Muscle of arm (tissue), 12 donors: ENCODE data around the gene PALLD. TPM values are rescaled to one million over a fixed set of nuclear protein-coding genes. Genes with fewer than 3 reads are reported as not detected.

ENCODE experiments used
- DNase-seq: peaks from one replicate; pipeline ENCODE4 v3.0.0-alpha.2; 2013
- polyA plus RNA-seq, 12 donors: library from polyadenylated mRNA; unstranded; fragments of 120-200 nt; gene quantifications; one replicate each; pipeline ENCODE4 v1.2.1, GENCODE V29; 2013; ENCODE audit not compliant: insufficient read length in 12 of 12

The PALLD gene
- polyA plus RNA-seq, 12 donors, result 114 to 205 (median 160) TPM; not detected in 1

- DNase-seq, result no peak
Observed at GRCh38 chr4:168521721-168522120, 24.9 kb downstream of the PALLD start.

GRCh38 chr4:168522356-168522755 is 25.5 kb downstream of the PALLD start:
- no peak for DNase-seq

DNA sequence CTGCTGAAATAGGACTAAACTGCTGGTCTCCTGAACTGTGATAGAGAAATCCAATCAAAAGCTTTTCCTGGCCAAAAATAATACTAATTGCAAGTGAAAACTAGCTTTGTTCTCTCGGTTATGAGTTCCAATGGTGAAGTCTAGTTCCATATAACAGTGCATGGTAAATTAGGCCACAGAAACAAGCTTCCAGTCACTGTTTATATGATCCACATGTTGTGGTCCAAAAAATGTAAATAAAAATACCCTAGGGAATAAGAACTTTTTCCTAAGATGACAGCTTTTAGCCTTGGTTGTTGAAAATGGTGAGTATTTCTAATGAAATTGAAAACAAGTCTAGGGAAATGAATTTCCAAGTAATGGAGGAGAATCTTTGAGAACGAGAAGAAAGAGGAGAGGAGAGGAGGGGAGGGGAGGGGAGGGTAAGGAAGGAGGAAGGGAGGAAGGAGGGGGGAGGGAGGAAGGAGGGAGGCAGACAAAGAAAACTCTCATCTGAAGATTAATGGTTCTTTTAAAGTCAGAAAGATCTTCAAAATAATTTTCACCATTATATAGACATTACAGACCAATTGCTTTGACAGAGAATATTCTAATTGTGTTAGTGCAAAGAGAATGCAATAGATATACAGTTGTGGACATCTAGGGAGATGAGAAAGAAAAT is 26.1 kb downstream of the PALLD start:
- DNase-seq, result no peak

DNA sequence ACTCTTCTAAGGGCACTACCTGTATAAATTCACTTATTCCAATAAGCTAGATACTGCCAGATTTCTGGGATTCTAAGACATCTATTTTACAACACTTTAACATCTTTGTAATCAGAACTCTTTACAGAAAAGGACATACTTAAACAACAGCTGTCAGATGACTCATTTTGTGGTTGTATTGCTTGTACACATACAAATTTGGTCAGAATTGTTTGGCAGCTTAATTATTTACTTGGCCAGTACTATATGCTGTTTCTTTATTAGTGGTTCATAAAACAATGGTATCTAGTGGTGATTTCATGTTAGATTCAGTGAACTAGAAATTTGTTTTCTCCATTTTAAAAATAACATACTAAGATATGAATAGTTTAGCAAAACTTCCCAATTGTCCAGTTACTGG is 27.2 kb downstream of the PALLD start:
- DNase-seq, result no peak

DNA sequence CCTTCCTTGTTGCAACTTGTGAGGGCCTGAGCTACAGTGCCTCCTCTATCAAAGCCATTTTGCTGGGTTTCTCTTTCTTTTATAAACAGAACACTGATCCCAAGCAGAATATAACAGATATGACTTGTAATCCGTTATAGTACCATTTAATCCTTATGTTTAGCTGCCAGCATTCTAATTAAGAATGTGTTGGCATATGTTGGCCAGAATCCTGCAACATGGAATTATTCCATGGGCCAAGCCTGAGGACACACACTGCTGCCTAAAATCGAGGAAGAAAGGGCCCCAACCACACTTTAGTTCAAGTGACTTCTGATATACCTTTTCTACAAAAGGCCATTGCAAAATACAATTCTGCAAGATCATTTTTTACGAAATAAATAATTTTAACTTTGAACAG is 28.0 kb downstream of the PALLD start:
- DNase-seq, result no peak

GRCh38 chr4:168527560-168527959 is 30.7 kb downstream of the PALLD start:
- DNase-seq, result no peak

GRCh38 chr4:168528131-168528949 is 31.5 kb downstream of the PALLD start:
- DNase-seq, result no peak

DNA sequence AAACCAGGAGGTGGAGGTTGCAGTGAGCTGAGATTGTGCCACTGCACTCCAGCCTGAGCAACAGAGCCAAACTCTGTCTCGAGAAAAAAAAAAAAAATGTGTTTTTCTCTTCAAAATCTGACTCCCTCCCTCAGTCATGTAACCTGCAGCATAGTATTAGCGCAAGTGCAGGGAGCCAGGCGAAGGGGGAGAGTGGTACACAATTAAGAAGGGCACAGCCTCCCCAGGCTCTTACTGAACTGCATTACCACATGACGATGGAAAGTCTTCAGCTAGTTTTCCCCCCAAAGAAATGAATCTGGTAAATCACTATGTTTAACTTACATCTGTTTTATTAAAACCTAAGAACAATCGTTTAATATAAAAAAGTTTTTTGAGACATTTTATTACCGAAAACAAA is 32.4 kb downstream of the PALLD start:
- peak; percentile 31 for DNase-seq

GRCh38 chr4:168531305-168531704 is 34.5 kb downstream of the PALLD start:
- no peak for DNase-seq

DNA sequence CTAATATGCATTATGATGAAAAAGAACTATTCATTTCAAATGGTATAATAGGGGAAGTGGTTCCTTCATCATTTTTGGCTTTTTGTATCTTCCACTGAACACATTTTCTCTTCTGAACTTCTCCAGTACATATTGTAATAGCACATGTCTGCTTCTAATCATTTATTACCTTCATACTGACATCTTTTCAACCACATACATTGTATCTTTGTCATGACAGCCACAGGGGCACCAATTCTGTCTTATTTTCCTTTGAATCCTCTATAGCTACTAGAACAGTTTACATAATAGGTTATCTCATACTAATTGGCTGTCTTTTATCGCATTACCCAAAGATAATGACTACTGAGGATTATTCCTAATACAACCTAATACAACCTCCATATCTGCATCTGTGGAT is 37.7 kb downstream of the PALLD start:
- no peak for DNase-seq

- no peak for DNase-seq
Observed at GRCh38 chr4:168535689-168536088, 38.8 kb downstream of the PALLD start.

GRCh38 chr4:168536448-168536847 is 39.6 kb downstream of the PALLD start:
- DNase-seq, result no peak

DNA sequence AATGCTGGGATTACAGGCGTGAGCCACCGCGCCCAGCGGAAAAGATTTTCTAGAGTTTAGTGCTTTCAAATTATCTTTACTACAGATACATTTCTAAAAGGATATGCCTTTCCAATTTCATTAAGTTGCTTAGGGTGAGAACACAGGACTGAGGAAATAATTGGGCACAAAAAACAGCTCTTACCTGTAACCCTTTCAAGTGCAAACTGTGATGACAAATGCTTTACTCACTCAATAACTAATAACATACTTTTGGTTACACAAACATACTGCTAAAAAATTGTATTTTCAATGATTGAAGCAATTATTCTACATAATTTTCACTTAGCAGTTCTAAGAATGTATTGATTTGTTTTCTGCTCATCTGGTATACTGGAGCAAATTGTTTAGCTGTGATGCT is 40.2 kb downstream of the PALLD start:
- no peak for DNase-seq

DNA sequence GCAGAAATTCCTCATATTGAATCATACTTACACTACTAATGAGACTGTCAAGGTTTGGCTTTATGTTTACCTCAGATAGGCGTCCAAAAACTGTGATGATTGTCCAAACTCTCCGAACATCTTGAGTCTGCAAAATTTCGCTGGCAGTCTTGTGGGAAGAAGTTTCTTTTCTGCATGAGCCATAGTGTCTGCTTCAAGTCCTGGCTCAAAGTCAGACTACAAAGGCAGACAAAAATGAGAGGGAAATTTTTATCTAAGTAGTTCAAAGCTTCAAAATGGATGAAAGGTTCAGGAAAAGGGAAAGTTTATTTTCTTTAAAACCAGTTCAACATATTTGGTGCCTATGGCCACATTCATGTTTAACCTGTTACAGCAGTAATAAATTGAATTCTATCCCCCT is 40.7 kb downstream of the PALLD start:
- DNase-seq, result no peak

DNA sequence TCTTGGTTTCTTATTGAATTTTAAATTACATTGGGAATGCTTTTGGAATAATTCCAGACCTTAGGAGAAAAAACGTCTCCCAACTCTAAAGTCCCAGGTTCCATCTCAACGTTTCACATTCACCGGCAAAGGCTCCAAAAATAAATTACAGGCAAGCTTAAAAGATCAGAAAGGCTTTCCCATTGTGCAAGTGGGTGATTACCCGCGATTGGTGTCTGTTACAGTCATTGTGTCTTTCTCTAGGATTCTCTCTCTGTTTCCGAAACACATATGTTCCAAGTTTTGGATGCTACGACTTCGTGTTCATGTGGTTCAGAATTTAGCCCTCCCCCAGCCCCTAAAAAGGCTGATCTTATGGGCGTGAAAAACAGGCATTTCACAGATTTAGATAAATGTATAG is 41.8 kb downstream of the PALLD start:
- no peak for DNase-seq

GRCh38 chr4:168540086-168540485 is 43.2 kb downstream of the PALLD start:
- no peak for DNase-seq

DNA sequence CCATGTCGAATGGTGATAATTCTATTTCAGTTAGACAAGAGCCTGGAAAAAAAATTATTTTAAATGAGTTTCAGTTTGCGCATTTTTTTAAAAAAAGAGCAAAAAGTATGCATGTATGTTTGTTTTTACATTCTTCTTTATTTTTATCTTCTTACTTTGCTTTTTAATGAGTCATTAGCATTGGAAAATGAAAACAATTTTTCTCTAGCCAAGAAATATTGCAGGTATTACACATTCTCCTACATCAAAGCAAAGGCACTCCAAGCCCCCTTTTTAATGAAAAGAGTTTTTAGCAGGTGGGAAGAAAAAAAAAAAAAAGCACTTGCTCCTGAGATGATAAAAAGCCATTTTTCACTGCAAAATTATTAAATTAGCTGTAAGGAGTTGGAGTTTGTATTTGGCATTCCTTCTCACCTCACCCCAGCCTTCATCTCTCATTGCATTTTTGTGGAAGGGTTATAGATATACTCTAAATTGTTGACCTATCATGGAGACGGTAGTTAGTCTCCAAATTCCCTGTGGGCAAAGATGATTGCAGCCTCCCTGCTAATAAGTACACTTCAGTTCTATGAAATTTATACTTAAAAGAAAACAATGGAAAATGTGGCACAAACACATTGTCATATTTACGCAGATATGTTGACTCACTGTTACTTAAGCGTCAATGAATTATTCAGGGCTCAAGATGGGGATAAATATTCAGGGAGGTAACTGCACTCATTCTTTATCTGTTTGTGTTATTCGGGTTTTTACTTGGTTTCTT is 43.8 kb downstream of the PALLD start:
- no peak for DNase-seq

DNA sequence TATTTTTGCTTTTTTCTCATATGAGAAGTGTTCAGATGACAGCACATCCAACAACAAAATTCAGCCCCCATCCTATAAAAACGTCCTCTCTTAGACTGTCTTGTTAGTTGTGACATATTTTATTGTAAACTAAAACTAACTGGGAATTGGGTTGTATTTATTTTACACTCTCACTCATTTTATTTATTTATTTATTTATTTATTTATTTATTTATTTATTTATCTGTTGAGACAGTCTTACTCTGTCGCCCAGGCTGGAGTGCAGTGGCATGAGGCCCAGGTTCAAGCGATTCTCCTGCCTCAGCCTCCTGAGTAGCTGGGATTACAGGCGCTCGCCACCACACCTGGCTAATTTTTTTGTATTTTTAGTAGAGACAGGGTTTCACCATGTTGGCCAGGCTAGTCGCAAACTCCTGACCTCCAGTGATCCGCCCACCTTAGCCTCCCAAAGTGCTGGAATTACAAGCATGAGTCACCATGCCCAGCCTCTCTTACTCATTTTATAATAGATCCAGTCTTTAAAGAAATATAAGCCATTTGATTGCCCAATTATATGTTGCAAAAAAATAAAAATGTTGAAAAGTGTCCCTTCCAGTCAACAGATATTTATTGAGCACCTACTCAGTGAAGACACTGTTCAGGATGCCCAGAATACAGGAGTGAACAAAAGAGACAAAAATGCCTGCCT is 44.6 kb downstream of the PALLD start:
- DNase-seq, result no peak

DNA sequence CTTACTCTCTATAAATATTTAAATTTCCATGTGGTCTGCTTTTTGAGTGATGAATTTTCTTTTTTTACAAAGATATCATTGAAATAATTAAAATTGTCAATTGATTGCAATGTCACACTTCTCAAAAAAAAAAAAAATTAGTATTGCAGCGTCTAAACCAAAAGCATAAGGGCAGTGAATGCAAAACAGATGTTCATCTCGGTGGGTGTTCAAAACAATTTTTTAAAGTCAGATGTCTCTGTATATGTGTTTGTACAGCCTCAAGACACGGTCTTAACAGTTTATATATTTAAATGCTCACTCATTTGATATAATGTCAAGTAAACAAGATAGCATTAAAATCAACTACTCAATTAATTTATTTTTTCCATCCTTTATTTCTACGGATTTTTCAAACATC is 52.3 kb downstream of the PALLD start:
- no peak for DNase-seq

DNA sequence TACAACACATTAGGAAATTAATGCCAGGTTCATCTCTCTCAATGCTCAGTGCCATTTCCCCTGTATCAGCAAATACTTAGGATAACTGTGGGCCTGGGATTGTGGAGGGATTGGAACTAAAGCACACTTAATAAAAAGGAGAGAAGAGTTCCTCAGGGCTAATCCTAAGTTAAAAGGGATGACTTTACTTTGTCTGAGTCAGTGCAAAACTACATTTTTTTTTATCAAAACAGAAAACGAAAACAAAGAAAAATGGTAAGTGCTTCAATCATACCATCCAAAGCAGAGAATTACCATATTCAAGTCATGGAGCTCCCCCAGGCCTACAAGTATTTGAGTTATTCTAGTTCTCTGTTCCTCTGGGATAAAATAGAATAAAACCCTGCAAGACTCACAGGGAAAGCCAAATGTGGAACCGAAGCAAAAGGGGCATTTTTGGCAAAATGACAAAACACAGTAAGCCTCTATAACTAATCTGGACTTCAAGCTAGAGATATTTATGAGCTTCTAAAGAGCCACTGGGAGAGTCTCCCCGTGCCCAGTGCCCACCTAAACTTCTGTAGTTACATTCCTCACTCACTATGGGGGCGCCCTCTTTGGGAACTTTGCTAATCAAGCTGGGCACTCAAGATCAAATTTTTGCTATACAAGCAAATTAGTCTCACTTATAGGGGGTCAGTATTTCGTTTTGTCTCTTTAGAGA is 53.4 kb downstream of the PALLD start:
- DNase-seq, result no peak

DNA sequence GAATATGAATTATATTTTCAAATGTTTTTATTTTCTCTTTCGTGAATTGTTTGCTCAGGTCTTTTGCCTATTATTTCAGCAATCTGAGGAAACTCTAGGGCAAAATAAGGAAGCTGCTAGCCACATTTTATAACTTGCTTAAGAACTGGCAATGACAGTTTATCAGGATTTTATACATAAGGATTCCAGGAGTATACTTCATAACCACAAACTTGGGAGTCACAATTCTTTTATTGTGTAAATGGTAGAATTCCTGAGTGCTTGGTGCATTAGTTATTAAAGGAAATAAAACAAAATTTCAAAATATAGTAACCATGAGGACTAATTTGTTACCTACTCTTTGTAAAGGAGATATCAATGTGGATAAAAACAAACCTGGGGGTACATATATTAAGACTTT is 54.4 kb downstream of the PALLD start:
- no peak for DNase-seq
